ENCODE measurements around the gene POMT1. TPM values are rescaled to one million over a fixed set of nuclear protein-coding genes. Genes with fewer than 3 reads are reported as not detected.

The POMT1 gene
- total and polyA plus RNA-seq, 2 experiments from 2014 or later = 20.2 to 32.4 TPM

- no peak for TF ChIP-seq ZNF462 (CRISPR knock-in tag; IDR thresholded peaks at IDR 0.05)
- no peak for TF ChIP-seq POLR2AphosphoS5 (IDR thresholded peaks at IDR 0.05; ENCODE audit: low read depth)
- no peak for TF ChIP-seq EZH2phosphoT487 (IDR thresholded peaks at IDR 0.05; ENCODE audit: unreplicated experiment)
- TF ChIP-seq ETS1 (IDR thresholded peaks at IDR 0.05) = no peak
- no peak for TF ChIP-seq CTCF (conservative IDR thresholded peaks at IDR 0.05; ENCODE audit: low read depth in 2 of 2)
- TF ChIP-seq EZH2 (IDR thresholded peaks at IDR 0.05; ENCODE audit: low read depth, unreplicated experiment) = no peak
- TF ChIP-seq JUNB (IDR thresholded peaks at IDR 0.05; ENCODE audit: unreplicated experiment) = no peak
- no peak for TF ChIP-seq ZNF331 (CRISPR knock-in tag; IDR thresholded peaks at IDR 0.05; ENCODE audit: low read depth)
- TF ChIP-seq ZNF114 (CRISPR knock-in tag; IDR thresholded peaks at IDR 0.05) = no peak
- no peak for TF ChIP-seq STAT1 (IDR thresholded peaks at IDR 0.05; ENCODE audit: unreplicated experiment)
- no peak for TF ChIP-seq CREB1 (CRISPR knock-in tag; IDR thresholded peaks at IDR 0.05; ENCODE audit: low read depth)
Observed at GRCh38 chr9:131480258-131480657, 22.5 kb upstream of the POMT1 start (continued).

All from GM23338 (cell line).